ENCODE measurements around the gene USP17L5.
A peak's percentile ranks its signal among the peaks of the same experiment; 100 is the strongest.
"Not testable (repeated sequence)": the region's sequence is repeated elsewhere in the genome, so short reads cannot be mapped to it uniquely, and the experiment has no call there.

USP17L5 gene, protein sequence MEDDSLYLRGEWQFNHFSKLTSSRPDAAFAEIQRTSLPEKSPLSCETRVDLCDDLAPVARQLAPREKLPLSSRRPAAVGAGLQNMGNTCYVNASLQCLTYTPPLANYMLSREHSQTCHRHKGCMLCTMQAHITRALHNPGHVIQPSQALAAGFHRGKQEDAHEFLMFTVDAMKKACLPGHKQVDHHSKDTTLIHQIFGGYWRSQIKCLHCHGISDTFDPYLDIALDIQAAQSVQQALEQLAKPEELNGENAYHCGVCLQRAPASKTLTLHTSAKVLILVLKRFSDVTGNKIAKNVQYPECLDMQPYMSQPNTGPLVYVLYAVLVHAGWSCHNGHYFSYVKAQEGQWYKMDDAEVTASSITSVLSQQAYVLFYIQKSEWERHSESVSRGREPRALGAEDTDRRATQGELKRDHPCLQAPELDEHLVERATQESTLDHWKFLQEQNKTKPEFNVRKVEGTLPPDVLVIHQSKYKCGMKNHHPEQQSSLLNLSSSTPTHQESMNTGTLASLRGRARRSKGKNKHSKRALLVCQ

DNA sequence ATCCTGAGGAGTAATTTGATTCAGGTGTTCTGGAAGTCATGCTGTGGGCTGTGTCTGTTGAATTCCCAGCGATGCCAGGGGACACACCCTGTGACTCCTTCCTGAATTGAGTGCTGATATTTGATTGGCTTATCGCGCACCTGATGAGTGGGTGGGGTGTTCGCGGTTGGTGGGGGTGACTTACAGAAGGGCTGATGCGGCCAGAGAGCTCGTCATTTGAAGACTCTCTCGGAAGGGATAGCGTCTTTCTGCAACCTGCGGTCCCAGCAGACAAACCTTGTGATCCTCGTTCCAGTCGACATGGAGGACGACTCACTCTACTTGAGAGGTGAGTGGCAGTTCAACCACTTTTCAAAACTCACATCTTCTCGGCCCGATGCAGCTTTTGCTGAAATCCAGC lies at the start of gene USP17L5:
USP17L5 (plus strand) TSS at position 301 of the 400 bp plus-strand sequence; CDS start at position 301, 0 bp downstream.
- intact Hi-C loops (cut with DNase I); DNase-seq: not testable (repeated sequence)

DNA sequence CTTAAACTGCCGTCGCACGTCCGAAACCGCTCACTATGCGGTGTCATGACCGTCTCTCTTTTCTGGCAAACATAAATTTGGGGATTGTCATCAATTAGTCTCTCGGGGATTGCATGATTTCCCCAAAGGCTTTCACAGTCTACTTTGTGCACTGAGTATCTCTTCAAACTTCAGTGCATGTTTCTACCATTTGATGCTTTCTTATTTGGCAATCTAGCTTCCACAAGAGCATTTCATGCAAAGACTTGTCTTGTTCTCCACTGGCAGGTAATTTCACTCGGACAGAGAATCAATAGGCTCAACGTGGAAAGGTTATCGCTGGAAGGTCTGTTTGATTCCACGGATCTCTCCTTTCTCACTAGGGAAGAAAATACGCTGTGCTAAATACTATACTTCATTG lies 15.0 kb upstream of the USP17L5 start:
- peak in 1 of 42 donors; percentile 3 for DNase-seq

GRCh38 chr4:9324865-9325264 lies 14.3 kb upstream of the USP17L5 start, which contains the start of gene USP17L24:
USP17L24 (plus strand) TSS chr4:9325165; CDS start chr4:9325165, 0 bp downstream.
- intact Hi-C loops (cut with DNase I); DNase-seq: not testable (repeated sequence)

More for the DNA sequence above, 15.0 kb upstream of the USP17L5 start:
- intact Hi-C loops (cut with DNase I) = not testable (repeated sequence)

DNA sequence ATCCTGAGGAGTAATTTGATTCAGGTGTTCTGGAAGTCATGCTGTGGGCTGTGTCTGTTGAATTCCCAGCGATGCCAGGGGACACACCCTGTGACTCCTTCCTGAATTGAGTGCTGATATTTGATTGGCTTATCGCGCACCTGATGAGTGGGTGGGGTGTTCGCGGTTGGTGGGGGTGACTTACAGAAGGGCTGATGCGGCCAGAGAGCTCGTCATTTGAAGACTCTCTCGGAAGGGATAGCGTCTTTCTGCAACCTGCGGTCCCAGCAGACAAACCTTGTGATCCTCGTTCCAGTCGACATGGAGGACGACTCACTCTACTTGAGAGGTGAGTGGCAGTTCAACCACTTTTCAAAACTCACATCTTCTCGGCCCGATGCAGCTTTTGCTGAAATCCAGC lies 9.6 kb upstream of the USP17L5 start, which contains the start of gene USP17L25:
USP17L25 (plus strand) TSS at position 301 of the 400 bp plus-strand sequence; CDS start at position 301, 0 bp downstream.
- DNase-seq; intact Hi-C loops (cut with DNase I): not testable (repeated sequence)

DNA sequence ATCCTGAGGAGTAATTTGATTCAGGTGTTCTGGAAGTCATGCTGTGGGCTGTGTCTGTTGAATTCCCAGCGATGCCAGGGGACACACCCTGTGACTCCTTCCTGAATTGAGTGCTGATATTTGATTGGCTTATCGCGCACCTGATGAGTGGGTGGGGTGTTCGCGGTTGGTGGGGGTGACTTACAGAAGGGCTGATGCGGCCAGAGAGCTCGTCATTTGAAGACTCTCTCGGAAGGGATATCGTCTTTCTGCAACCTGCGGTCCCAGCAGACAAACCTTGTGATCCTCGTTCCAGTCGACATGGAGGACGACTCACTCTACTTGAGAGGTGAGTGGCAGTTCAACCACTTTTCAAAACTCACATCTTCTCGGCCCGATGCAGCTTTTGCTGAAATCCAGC lies 4.8 kb upstream of the USP17L5 start, which contains the start of gene USP17L26:
USP17L26 (plus strand) TSS at position 301 of the 400 bp plus-strand sequence; CDS start at position 301, 0 bp downstream.
- DNase-seq; intact Hi-C loops (cut with DNase I): not testable (repeated sequence)

DNA sequence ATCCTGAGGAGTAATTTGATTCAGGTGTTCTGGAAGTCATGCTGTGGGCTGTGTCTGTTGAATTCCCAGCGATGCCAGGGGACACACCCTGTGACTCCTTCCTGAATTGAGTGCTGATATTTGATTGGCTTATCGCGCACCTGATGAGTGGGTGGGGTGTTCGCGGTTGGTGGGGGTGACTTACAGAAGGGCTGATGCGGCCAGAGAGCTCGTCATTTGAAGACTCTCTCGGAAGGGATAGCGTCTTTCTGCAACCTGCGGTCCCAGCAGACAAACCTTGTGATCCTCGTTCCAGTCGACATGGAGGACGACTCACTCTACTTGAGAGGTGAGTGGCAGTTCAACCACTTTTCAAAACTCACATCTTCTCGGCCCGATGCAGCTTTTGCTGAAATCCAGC lies 4.6 kb downstream of the USP17L5 start, which contains the start of gene USP17L27:
USP17L27 (plus strand) TSS at position 301 of the 400 bp plus-strand sequence; CDS start at position 301, 0 bp downstream.
- intact Hi-C loops (cut with DNase I); DNase-seq: not testable (repeated sequence)

GRCh38 chr4:9348593-9348992 lies 9.4 kb downstream of the USP17L5 start, which contains the start of gene USP17L28:
USP17L28 (plus strand) TSS chr4:9348893; CDS start chr4:9348893, 0 bp downstream.
- DNase-seq; intact Hi-C loops (cut with DNase I): not testable (repeated sequence)

- DNase-seq = peak in 10 of 42 donors; percentile 6 to 67 (median 32)
- intact Hi-C loops (cut with DNase I) = not testable (repeated sequence)
Observed at GRCh38 chr4:9350866-9351265, 11.7 kb downstream of the USP17L5 start.

GRCh38 chr4:9353338-9353737 lies 14.1 kb downstream of the USP17L5 start, which contains the start of gene USP17L29:
USP17L29 (plus strand) TSS chr4:9353638; CDS start chr4:9353638, 0 bp downstream.
- intact Hi-C loops (cut with DNase I); DNase-seq: not testable (repeated sequence)

DNA sequence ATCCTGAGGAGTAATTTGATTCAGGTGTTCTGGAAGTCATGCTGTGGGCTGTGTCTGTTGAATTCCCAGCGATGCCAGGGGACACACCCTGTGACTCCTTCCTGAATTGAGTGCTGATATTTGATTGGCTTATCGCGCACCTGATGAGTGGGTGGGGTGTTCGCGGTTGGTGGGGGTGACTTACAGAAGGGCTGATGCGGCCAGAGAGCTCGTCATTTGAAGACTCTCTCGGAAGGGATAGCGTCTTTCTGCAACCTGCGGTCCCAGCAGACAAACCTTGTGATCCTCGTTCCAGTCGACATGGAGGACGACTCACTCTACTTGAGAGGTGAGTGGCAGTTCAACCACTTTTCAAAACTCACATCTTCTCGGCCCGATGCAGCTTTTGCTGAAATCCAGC lies 23.6 kb downstream of the USP17L5 start, which contains the start of gene USP17L30:
USP17L30 (plus strand) TSS at position 301 of the 400 bp plus-strand sequence; CDS start at position 301, 0 bp downstream.
- intact Hi-C loops (cut with DNase I); DNase-seq: not testable (repeated sequence)

GRCh38 chr4:9379881-9380280 lies 40.7 kb downstream of the USP17L5 start:
- DNase-seq; intact Hi-C loops (cut with DNase I): not testable (repeated sequence)

DNA sequence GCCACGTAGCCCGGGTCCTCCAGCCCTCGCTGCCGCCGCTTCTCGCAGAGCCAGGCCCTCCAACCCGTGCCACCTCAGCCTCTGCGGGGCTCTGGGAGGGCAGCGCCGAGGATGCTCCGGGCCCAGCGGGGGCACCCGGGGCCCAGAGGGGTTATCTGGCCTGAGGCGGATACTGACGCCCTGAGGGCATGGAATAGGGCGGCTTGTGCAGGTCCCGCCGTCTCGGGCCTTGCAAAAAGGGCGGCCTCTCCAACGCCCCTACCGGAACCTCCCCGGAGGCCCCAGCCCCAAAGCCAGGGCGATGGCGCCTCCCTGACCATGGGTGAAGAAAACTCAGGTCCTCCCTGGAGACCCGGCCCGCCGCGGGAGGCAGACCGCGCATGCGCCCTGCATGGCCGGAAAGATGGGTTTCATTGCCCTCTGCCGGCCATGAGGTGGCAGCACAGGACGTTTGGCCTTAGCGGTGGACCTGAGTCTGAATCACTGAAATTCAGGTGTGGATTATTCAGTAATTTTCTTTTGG lies 41.9 kb downstream of the USP17L5 start:
- intact Hi-C loops (cut with DNase I) = not testable (repeated sequence)
- DNase-seq = peak; percentile 10 to 80 (median 56)

DNA sequence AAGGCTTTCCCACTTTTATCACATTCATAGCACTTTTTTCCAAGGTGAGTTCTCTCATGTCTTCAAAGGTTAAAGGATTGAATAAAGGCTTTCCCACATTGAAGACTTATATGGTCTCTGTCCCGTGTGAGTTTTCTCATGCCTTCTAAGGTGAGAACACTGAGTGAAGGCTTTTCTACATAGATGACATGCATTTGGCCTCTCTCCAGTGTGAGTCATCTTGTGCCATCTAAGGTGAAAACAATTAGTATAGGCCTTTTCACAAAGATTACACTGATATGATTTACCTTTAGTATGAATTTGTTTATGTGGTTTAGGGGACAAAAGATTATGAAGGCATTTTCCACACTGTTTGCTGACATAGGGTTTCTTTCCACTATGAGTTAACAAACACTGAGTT lies 44.9 kb downstream of the USP17L5 start:
- DNase-seq = no peak
- intact Hi-C loops (cut with DNase I) = no loop called here

GRCh38 chr4:9389001-9389400 lies 49.8 kb downstream of the USP17L5 start:
- intact Hi-C loops (cut with DNase I); DNase-seq: not testable (repeated sequence)

All from head of caudate nucleus (tissue), 42 donors.